Raji (cell line): ENCODE measurements around the gene ME3.

Experiments used
- POLR2A ChIP-seq: IDR thresholded peaks from 2 replicates; pipeline ENCODE4 v1.6.1; 2011; ENCODE audit warnings: low read depth, low read length, control low read depth; ENCODE audit not compliant: insufficient read depth

Gene ME3

GRCh38 chr11:86453290-86454030 is 219.0 kb downstream of the ME3 start:
- TF ChIP-seq POLR2A = no peak

- TF ChIP-seq POLR2A = no peak
These were observed 222.3 kb downstream of the ME3 start for GRCh38 chr11:86449993-86450629.

GRCh38 chr11:86447763-86448480 is 224.5 kb downstream of the ME3 start:
- TF ChIP-seq POLR2A = no peak

- no peak for TF ChIP-seq POLR2A
These were observed 225.5 kb downstream of the ME3 start for GRCh38 chr11:86446924-86447285.

- TF ChIP-seq POLR2A = no peak
These were observed 226.1 kb downstream of the ME3 start for GRCh38 chr11:86446163-86446923.

GRCh38 chr11:86444981-86445380 is 227.4 kb downstream of the ME3 start:
- TF ChIP-seq POLR2A = no peak

GRCh38 chr11:86443415-86443814 is 229.0 kb downstream of the ME3 start:
- no peak for TF ChIP-seq POLR2A

- no peak for TF ChIP-seq POLR2A
These were observed 229.6 kb downstream of the ME3 start for GRCh38 chr11:86442827-86443226.

GRCh38 chr11:86442420-86442819 is 230.0 kb downstream of the ME3 start:
- TF ChIP-seq POLR2A = no peak

GRCh38 chr11:86440843-86441242 is 231.6 kb downstream of the ME3 start:
- no peak for TF ChIP-seq POLR2A

GRCh38 chr11:86440305-86440716 is 232.1 kb downstream of the ME3 start:
- no peak for TF ChIP-seq POLR2A

- TF ChIP-seq POLR2A = no peak
These were observed 233.7 kb downstream of the ME3 start for GRCh38 chr11:86438685-86439084.

- TF ChIP-seq POLR2A = no peak
These were observed 236.7 kb downstream of the ME3 start for GRCh38 chr11:86435711-86436110.

GRCh38 chr11:86431258-86431657 is 241.2 kb downstream of the ME3 start:
- TF ChIP-seq POLR2A = no peak

GRCh38 chr11:86427441-86427840 is 245.0 kb downstream of the ME3 start:
- no peak for TF ChIP-seq POLR2A
